H1 (cell line): ENCODE data around the gene BEND4. TPM values are rescaled to one million over a fixed set of nuclear protein-coding genes. Genes with fewer than 3 reads are reported as not detected.

Source experiments
- CTCF ChIA-PET: fragments of 300-600 bp; sonication (Branson Sonifier 250); formaldehyde crosslinking; loops from one replicate; lab custom pipeline; 2021; ENCODE audit not compliant: partially characterized antibody; lab: Charles Lee
- POLR2A ChIA-PET: fragments of 300-600 bp; sonication (Branson Sonifier 250); formaldehyde crosslinking; loops from one replicate; lab custom pipeline; 2021; ENCODE audit warnings: inconsistent platforms; ENCODE audit not compliant: partially characterized antibody; lab: Charles Lee
- DNase-seq, 2 experiments: peaks; one replicate each; pipeline versions ENCODE4 v3.0.0 to v3.0.0-alpha.2; 2010 to 2022; ENCODE audit warnings: low spot score in 2 of 2, low read depth in 1 of 2, mixed read lengths in 1 of 2
- FAIRE-seq: peaks from 2 replicates; lab custom pipeline; 2011; peaks lifted over from hg19 to GRCh38; lab: Jason Lieb, UNC
- H2AFZ ChIP-seq: 2 replicates; pipeline ENCODE4 v1.8.1; 2012; ENCODE audit warnings: low read length, inconsistent platforms
- H2AK5ac ChIP-seq: 2 replicates; pipeline ENCODE4 v1.6.1; 2013; ENCODE audit warnings: low read depth, low read length
- H2BK120ac ChIP-seq: replicated peaks from 2 replicates; pipeline ENCODE3; 2013; ENCODE audit warnings: low read depth, low read length, inconsistent platforms
- H2BK12ac ChIP-seq: 2 replicates; pipeline ENCODE4 v1.6.1; 2013; ENCODE audit warnings: low read depth, low read length
- H2BK15ac ChIP-seq: 2 replicates; pipeline ENCODE4 v1.6.1; 2013; ENCODE audit warnings: low read length
- H2BK20ac ChIP-seq: 2 replicates; pipeline ENCODE4 v1.6.1; 2013; ENCODE audit warnings: low read length
- H2BK5ac ChIP-seq: 2 replicates; pipeline ENCODE4 v1.6.1; 2013; ENCODE audit warnings: low read depth, low read length
- H3K14ac ChIP-seq: 2 replicates; pipeline ENCODE4 v1.6.1; 2013; ENCODE audit warnings: inconsistent platforms; ENCODE audit not compliant: insufficient read length
- H3K18ac ChIP-seq: 2 replicates; pipeline ENCODE4 v1.6.1; 2013; ENCODE audit warnings: low read length; ENCODE audit errors: extremely low read depth
- H3K23ac ChIP-seq: 2 replicates; pipeline ENCODE4 v1.6.1; 2013; ENCODE audit warnings: inconsistent platforms; ENCODE audit not compliant: insufficient read length
- H3K23me2 ChIP-seq: 2 replicates; pipeline ENCODE4 v1.6.1; 2013; ENCODE audit warnings: low read depth, low read length
- H3K27ac ChIP-seq: 2 replicates; pipeline ENCODE4 v1.6.1; 2011; ENCODE audit warnings: low read depth, low read length, inconsistent platforms
- H3K27me3 ChIP-seq, 4 experiments: replicated peaks in 1 of 4; 1 replicate in 1 of 4; 2 replicates in 3 of 4; pipeline versions ENCODE4 v1.6.1 to v1.8.1; 2011 to 2013; ENCODE audit warnings: low read length in 3 of 4, mild to moderate bottlenecking in 3 of 4, inconsistent platforms in 2 of 4, mixed read lengths in 2 of 4, moderate library complexity in 1 of 4; ENCODE audit not compliant: control insufficient read depth in 3 of 4, insufficient read depth in 3 of 4; ENCODE audit errors: extremely low read depth in 1 of 4
- H3K36me3 ChIP-seq, 4 experiments: 2 replicates each; pipeline versions ENCODE4 v1.6.1 to v1.8.1; 2011 to 2013; ENCODE audit warnings: mild to moderate bottlenecking in 4 of 4, low read length in 3 of 4, moderate library complexity in 2 of 4, control low read depth in 1 of 4, inconsistent platforms in 1 of 4; ENCODE audit not compliant: insufficient read depth in 4 of 4, control insufficient read depth in 2 of 4
- H3K4ac ChIP-seq: replicated peaks from 2 replicates; pipeline ENCODE3; 2013; ENCODE audit warnings: low read length, low read depth, mixed read lengths, inconsistent platforms; ENCODE audit not compliant: insufficient read length
- H3K4me1 ChIP-seq, 4 experiments: replicated peaks in 1 of 4; 1 replicate in 1 of 4; 2 replicates in 3 of 4; pipeline versions ENCODE4 v1.6.1 to v1.8.1; 2011 to 2013; ENCODE audit warnings: low read length in 3 of 4, inconsistent platforms in 2 of 4, mixed read lengths in 1 of 4; ENCODE audit not compliant: insufficient read depth in 4 of 4, control insufficient read depth in 3 of 4
- H3K4me2 ChIP-seq, 2 experiments: 2 replicates each; pipeline versions ENCODE4 v1.6.1 to v1.8.1; 2011 to 2013; ENCODE audit warnings: low read depth in 2 of 2, low read length in 2 of 2, control low read depth in 1 of 2, inconsistent platforms in 1 of 2, mild to moderate bottlenecking in 1 of 2; ENCODE audit not compliant: insufficient read depth in 1 of 2
- H3K4me3 ChIP-seq, 4 experiments: fragments of 200-600, 300-600 bp in 1 of 4; sonication (generic), shearing (Covaris generic), sonication (Bioruptor Twin) in 1 of 4; 2 replicates each; pipeline versions ENCODE4 v1.5.1 to v1.8.1; 2011 to 2016; ENCODE audit warnings: low read length in 4 of 4, low read depth in 3 of 4, control low read depth in 2 of 4, inconsistent platforms in 2 of 4, mild to moderate bottlenecking in 2 of 4, mixed read lengths in 1 of 4, moderate library complexity in 1 of 4; ENCODE audit not compliant: insufficient read depth in 2 of 4; ENCODE audit errors: extremely low read depth in 1 of 4
- H3K56ac ChIP-seq: replicated peaks from 2 replicates; pipeline ENCODE3; 2013; ENCODE audit warnings: low read depth, mild to moderate bottlenecking, mixed read lengths, low read length, inconsistent platforms; ENCODE audit not compliant: insufficient read length
- H3K79me1 ChIP-seq: 2 replicates; pipeline ENCODE4 v1.6.1; 2013; ENCODE audit warnings: low read depth, low read length, control low read depth
- H3K79me2 ChIP-seq, 2 experiments: 2 replicates each; pipeline versions ENCODE4 v1.6.1 to v1.8.1; 2012 to 2013; ENCODE audit warnings: low read length in 2 of 2, mild to moderate bottlenecking in 2 of 2, inconsistent platforms in 1 of 2; ENCODE audit not compliant: insufficient read depth in 2 of 2, control insufficient read depth in 1 of 2
- H3K9ac ChIP-seq, 4 experiments: replicated peaks in 1 of 4; 1 replicate in 1 of 4; 2 replicates in 3 of 4; pipeline versions ENCODE4 v1.6.1 to v1.8.1; 2011 to 2013; ENCODE audit warnings: low read depth in 3 of 4, low read length in 3 of 4, control low read depth in 2 of 4, mild to moderate bottlenecking in 2 of 4, moderate library complexity in 2 of 4, inconsistent platforms in 1 of 4; ENCODE audit errors: extremely low read depth in 1 of 4
- H3K9me3 ChIP-seq, 2 experiments: 2 replicates each; pipeline versions ENCODE4 v1.6.1 to v1.8.1; 2012 to 2013; ENCODE audit warnings: mild to moderate bottlenecking in 2 of 2, moderate library complexity in 2 of 2, control low read depth in 1 of 2, inconsistent platforms in 1 of 2, low read depth in 1 of 2, low read length in 1 of 2, mixed read lengths in 1 of 2; ENCODE audit not compliant: insufficient read depth in 2 of 2
- H4K20me1 ChIP-seq, 2 experiments: replicated peaks in 1 of 2; 2 replicates each; pipeline versions ENCODE3 to v1.8.1; 2011 to 2013; ENCODE audit warnings: inconsistent platforms in 2 of 2, low read length in 2 of 2, mild to moderate bottlenecking in 1 of 2; ENCODE audit not compliant: insufficient read depth in 2 of 2, control insufficient read depth in 1 of 2
- H4K5ac ChIP-seq: 2 replicates; pipeline ENCODE4 v1.6.1; 2013; ENCODE audit warnings: low read length, low read depth, mixed read lengths, inconsistent platforms; ENCODE audit not compliant: insufficient read length
- H4K8ac ChIP-seq: 2 replicates; pipeline ENCODE4 v1.8.0; 2013; ENCODE audit warnings: mild to moderate bottlenecking, moderate library complexity, low read length, inconsistent platforms; ENCODE audit not compliant: insufficient read depth; ENCODE audit errors: extremely low read depth
- H4K91ac ChIP-seq: replicated peaks from 2 replicates; pipeline ENCODE3; 2013; ENCODE audit warnings: low read length, mixed read lengths, inconsistent platforms; ENCODE audit not compliant: insufficient read length
- CBX8 ChIP-seq: fragments of 300-800, 300-1000 bp; sonication (generic); IDR thresholded peaks from 2 replicates; pipeline ENCODE4 v1.7.1; 2016; ENCODE audit warnings: low read depth, low read length, borderline replicate concordance
- FOSL1 ChIP-seq: IDR thresholded peaks from 2 replicates; pipeline ENCODE4 v1.6.1; 2011; ENCODE audit warnings: mild to moderate bottlenecking, low read depth, low read length, moderate library complexity; ENCODE audit not compliant: insufficient read depth
- NANOG ChIP-seq: IDR thresholded peaks from 2 replicates; pipeline ENCODE4 v1.6.1; 2011; ENCODE audit warnings: low read length, low read depth, mild to moderate bottlenecking, inconsistent platforms; ENCODE audit not compliant: insufficient read depth, poor library complexity, severe bottlenecking
- POLR2A ChIP-seq, 2 experiments: IDR thresholded peaks; 1 replicate in 1 of 2; 2 replicates in 1 of 2; pipeline ENCODE4 v1.6.1; 2011; ENCODE audit warnings: low read depth in 2 of 2, low read length in 2 of 2, mild to moderate bottlenecking in 2 of 2; ENCODE audit errors: control extremely low read depth in 1 of 2
- RAD21 ChIP-seq, 2 experiments: IDR thresholded peaks in 1 of 2; conservative IDR thresholded peaks in 1 of 2; 2 replicates each; pipeline ENCODE4 v1.6.1; 2011; ENCODE audit warnings: low read depth in 2 of 2, low read length in 2 of 2, improper control_type of control experiment in 1 of 2, inconsistent platforms in 1 of 2, mild to moderate bottlenecking in 1 of 2, moderate library complexity in 1 of 2
- RBBP5 ChIP-seq: IDR thresholded peaks from 2 replicates; pipeline ENCODE4 v1.7.1; 2012; ENCODE audit warnings: low read depth, mild to moderate bottlenecking, inconsistent platforms, low read length, moderate library complexity, borderline replicate concordance
- RFX5 ChIP-seq: IDR thresholded peaks from 2 replicates; pipeline ENCODE4 v1.6.1; 2011; ENCODE audit warnings: low read depth, low read length, improper control_type of control experiment, borderline replicate concordance
- SIRT6 ChIP-seq: IDR thresholded peaks from one replicate; pipeline ENCODE4 v1.7.1; 2012; ENCODE audit warnings: low read length, inconsistent platforms
- SIX5 ChIP-seq: IDR thresholded peaks from 2 replicates; pipeline ENCODE4 v1.6.1; 2011; ENCODE audit warnings: mild to moderate bottlenecking, low read depth, low read length
- TCF12 ChIP-seq: IDR thresholded peaks from 2 replicates; pipeline ENCODE4 v1.6.1; 2011; ENCODE audit warnings: low read depth, mild to moderate bottlenecking, low read length
- WGBS, 2 experiments: shearing (Covaris generic) in 1 of 2; methylation state at CpG; one replicate each; pipeline versions ENCODE4 v1.1.6 to v1.1.7; 2013 to 2015; ENCODE audit warnings: low lambda C conversion rate in 2 of 2, mixed read lengths in 2 of 2, inconsistent platforms in 1 of 2, low coverage in 1 of 2, missing lambda C conversion rate in 1 of 2; ENCODE audit not compliant: insufficient replicate concordance in 2 of 2, insufficient coverage in 1 of 2, insufficient read length in 1 of 2; ENCODE audit errors: extremely low coverage in 1 of 2, missing lambda C conversion rate in 1 of 2; 5-methylcytosine and 5-hydroxymethylcytosine counted together
- polyA plus RNA-seq, 7 experiments: library from polyadenylated mRNA; depleted of rRNA in 3 of 7; stranded (reverse) in 5 of 7; unstranded in 2 of 7; fragments of >200 nt in 5 of 7; fragments of 200-250 nt in 2 of 7; gene quantifications; 1 replicate in 5 of 7; 2 replicates in 1 of 7; 4 replicates in 1 of 7; pipeline versions ENCODE4 v1.2.1 to v1.2.3, GENCODE V29; 2011 to 2013; ENCODE audit warnings: missing spikeins in 2 of 7, mixed read lengths in 2 of 7
- total RNA-seq: library from RNA; stranded (reverse); fragmentation: NEBNext Ultra II Directional; extraction: Animal tissue kit (Norgen Biotek cat#: 25700); gene quantifications from 2 replicates; pipeline ENCODE4 v1.2.1, GENCODE V29; 2021
- TF ChIP-seq, protein P1 (sequence below): IDR thresholded peaks from 2 replicates; pipeline ENCODE4 v1.6.1; 2011; ENCODE audit warnings: low read length, improper control_type of control experiment

The BEND4 gene
- total and polyA plus RNA-seq, 2 of the 8 experiments (the other 6 are each of a cell fraction or from before 2014, with no cell fraction given): 12.2 to 45.4 TPM

GRCh38 chr4:42172128-42172790, 19.8 kb upstream of the BEND4 start:
- H2AFZ ChIP-seq: peak overlapping the region; percentile 74
- no peak for FAIRE-seq

More at GRCh38 chr4:42172128-42172790, 19.8 kb upstream of the BEND4 start:
- H3K14ac ChIP-seq: no peak overlapping the region
- no peak overlapping the region for H3K4me3 ChIP-seq
- H3K79me1 ChIP-seq: no peaks in the 10 kb centered on the region
- H3K9ac ChIP-seq: no peak overlapping the region
- TF ChIP-seq RBBP5 (no peak), RAD21 (IDR thresholded peaks at IDR 0.05 in 1 of 2, conservative IDR thresholded peaks at IDR 0.05 in 1 of 2; ENCODE audit: low read depth in 2 of 2, low read length in 2 of 2) (no peak), POLR2A (IDR thresholded peaks at IDR 0.05; ENCODE audit: control extremely low read depth in 1 of 2, low read depth in 2 of 2, low read length in 2 of 2) (no peak), SIX5 (no peak), FOSL1 (no peak), CBX8 (no peak), TCF12 (no peak), SIRT6 (no peak), RFX5 (no peak), NANOG (no peak)
- TF ChIP-seq, protein P1, sequence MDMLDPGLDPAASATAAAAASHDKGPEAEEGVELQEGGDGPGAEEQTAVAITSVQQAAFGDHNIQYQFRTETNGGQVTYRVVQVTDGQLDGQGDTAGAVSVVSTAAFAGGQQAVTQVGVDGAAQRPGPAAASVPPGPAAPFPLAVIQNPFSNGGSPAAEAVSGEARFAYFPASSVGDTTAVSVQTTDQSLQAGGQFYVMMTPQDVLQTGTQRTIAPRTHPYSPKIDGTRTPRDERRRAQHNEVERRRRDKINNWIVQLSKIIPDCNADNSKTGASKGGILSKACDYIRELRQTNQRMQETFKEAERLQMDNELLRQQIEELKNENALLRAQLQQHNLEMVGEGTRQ: no peak
- no peaks in the 10 kb centered on the region for H4K20me1 ChIP-seq
- H3K9me3 ChIP-seq: peaks cover 0 to 4% of the 10 kb centered on the region in 2 experiments; a peak in 1 of 4 replicates
- ChIA-PET CTCF (no interaction called here), POLR2A (no interaction called here)
- H2BK5ac ChIP-seq: no peak overlapping the region
- H4K91ac ChIP-seq: no peak overlapping the region
- no peak for DNase-seq
- H2AK5ac ChIP-seq: no peak overlapping the region
- H2BK20ac ChIP-seq: peak overlapping the region; percentile 6; the same call in 1 of the 2 replicates
- no peak overlapping the region for H3K4me2 ChIP-seq
- H3K4me1 ChIP-seq: peaks cover 0 to 3% (median under 1%) of the 10 kb centered on the region in 4 experiments; a peak in 3 of 7 replicates
- peak overlapping the region; percentile 0; the same call in 1 of the 2 replicates for H3K18ac ChIP-seq
- H3K4ac ChIP-seq: no peak overlapping the region
- H3K23me2 ChIP-seq: no peaks in the 10 kb centered on the region
- H4K5ac ChIP-seq: no peak overlapping the region
- WGBS, 2 experiments: 93% methylated on average over 5 of the region's 5 CpGs; no CpG with 5 or more reads in 1 of the 2 experiments
- H3K79me2 ChIP-seq: no peaks in the 10 kb centered on the region
- no peaks in the 10 kb centered on the region for H3K36me3 ChIP-seq
- H3K23ac ChIP-seq: no peak overlapping the region
- no peaks in the 10 kb centered on the region for H3K27me3 ChIP-seq
- H2BK120ac ChIP-seq: no peak overlapping the region
- no peak overlapping the region for H4K8ac ChIP-seq
- H2BK15ac ChIP-seq: no peak overlapping the region; the same call in 1 of the 2 replicates
- H3K56ac ChIP-seq: no peak overlapping the region
- H2BK12ac ChIP-seq: peak overlapping the region; percentile 64; the same call in 1 of the 2 replicates
- H3K27ac ChIP-seq: no peak overlapping the region
